IMR-90 (cell line): ENCODE measurements around the gene TYR. TPM values are rescaled to one million over a fixed set of nuclear protein-coding genes. Genes with fewer than 3 reads are reported as not detected.

Experiments
- ATAC-seq: fragments of 200-7000 bp; cut with Tn5 transposase; 2 replicates; pipeline ENCODE4 v1.9.1; 2020; ENCODE audit warnings: low read depth, mild to moderate bottlenecking, moderate library complexity
- BruUV-seq: library from RNA; stranded (reverse); fragments of 400-500 nt; replicated peaks from 2 replicates; lab custom pipeline; 2021; lab: Mats Ljungman, UMichigan
- CTCF ChIA-PET: fragments of 300-600 bp; formaldehyde crosslinking; extraction: SDS; loops from one replicate; lab custom pipeline; 2021; ENCODE audit warnings: antibody characterized with exemption; lab: Yijun Ruan, JAX
- POLR2A ChIA-PET: fragments of 300-600 bp; sonication (Branson Sonifier 250); formaldehyde crosslinking; loops from one replicate; lab custom pipeline; 2022; ENCODE audit warnings: antibody characterized with exemption; ENCODE audit not compliant: unreplicated experiment; lab: Charles Lee
- DNase-seq: peaks from one replicate; pipeline ENCODE4 v3.0.0; 2013
- H2AFZ ChIP-seq: replicated peaks from 2 replicates; pipeline ENCODE3; 2013; ENCODE audit warnings: low read length, mild to moderate bottlenecking; ENCODE audit not compliant: poor library complexity
- H2AK5ac ChIP-seq: 2 replicates; pipeline ENCODE4 v1.6.1; 2013; ENCODE audit warnings: low read depth, low read length, inconsistent platforms
- H2AK9ac ChIP-seq: replicated peaks from 2 replicates; pipeline ENCODE3; 2013; ENCODE audit warnings: mild to moderate bottlenecking, low read depth, low read length, moderate library complexity; ENCODE audit not compliant: poor library complexity
- H2BK120ac ChIP-seq: 2 replicates; pipeline ENCODE4 v1.6.1; 2013; ENCODE audit warnings: low read depth, low read length, inconsistent platforms
- H2BK15ac ChIP-seq: 3 replicates; pipeline ENCODE4 v1.6.1; 2013; ENCODE audit warnings: low read depth, low read length, inconsistent platforms
- H2BK20ac ChIP-seq: 2 replicates; pipeline ENCODE4 v1.6.1; 2013; ENCODE audit warnings: low read depth, mild to moderate bottlenecking, inconsistent platforms, low read length, moderate library complexity
- H2BK5ac ChIP-seq: 2 replicates; pipeline ENCODE4 v1.6.1; 2013; ENCODE audit warnings: mild to moderate bottlenecking, low read depth, low read length, inconsistent platforms; ENCODE audit not compliant: poor library complexity, severe bottlenecking
- H3K14ac ChIP-seq: replicated peaks from 2 replicates; pipeline ENCODE4 v1.6.1; 2013; ENCODE audit warnings: low read depth, low read length, inconsistent platforms
- H3K18ac ChIP-seq: 2 replicates; pipeline ENCODE4 v1.6.1; 2013; ENCODE audit warnings: low read depth, low read length, control low read depth
- H3K23ac ChIP-seq: 2 replicates; pipeline ENCODE4 v1.6.1; 2013; ENCODE audit warnings: low read depth, low read length, inconsistent platforms
- H3K27ac ChIP-seq: 2 replicates; pipeline ENCODE4 v1.5.1; 2013; ENCODE audit warnings: mild to moderate bottlenecking, control low read depth, low read length; ENCODE audit not compliant: insufficient read depth
- H3K27me3 ChIP-seq: 2 replicates; pipeline ENCODE4 v1.6.1; 2013; ENCODE audit warnings: low read length; ENCODE audit not compliant: control insufficient read depth, insufficient read depth
- H3K36me3 ChIP-seq: 2 replicates; pipeline ENCODE4 v1.6.1; 2013; ENCODE audit warnings: low read length, mixed read lengths; ENCODE audit not compliant: control insufficient read depth, insufficient read depth
- H3K4ac ChIP-seq: 2 replicates; pipeline ENCODE4 v1.6.1; 2013; ENCODE audit warnings: low read depth, low read length, inconsistent platforms
- H3K4me1 ChIP-seq: 2 replicates; pipeline ENCODE4 v1.6.1; 2013; ENCODE audit warnings: low read length, mixed read lengths; ENCODE audit not compliant: control insufficient read depth, insufficient read depth
- H3K4me2 ChIP-seq: 2 replicates; pipeline ENCODE4 v1.6.1; 2013; ENCODE audit warnings: low read depth, mild to moderate bottlenecking, control low read depth, low read length, moderate library complexity
- H3K4me3 ChIP-seq: 2 replicates; pipeline ENCODE4 v1.5.1; 2013; ENCODE audit warnings: low read depth, mild to moderate bottlenecking, control low read depth, low read length, moderate library complexity; ENCODE audit not compliant: insufficient read depth
- H3K56ac ChIP-seq: 2 replicates; pipeline ENCODE4 v1.6.1; 2013; ENCODE audit warnings: low read length, inconsistent platforms; ENCODE audit not compliant: insufficient read depth; ENCODE audit errors: extremely low read depth
- H3K79me1 ChIP-seq, 2 experiments: 2 replicates each; pipeline ENCODE4 v1.6.1; 2013; ENCODE audit warnings: low read length in 2 of 2, inconsistent platforms in 1 of 2, low read depth in 1 of 2
- H3K9ac ChIP-seq: 2 replicates; pipeline ENCODE4 v1.6.1; 2013; ENCODE audit warnings: low read depth, low read length, control low read depth
- H3K9me1 ChIP-seq: 2 replicates; pipeline ENCODE4 v1.6.1; 2013; ENCODE audit warnings: low read length, inconsistent platforms; ENCODE audit not compliant: insufficient read depth
- H3K9me3 ChIP-seq: 2 replicates; pipeline ENCODE4 v1.6.1; 2013; ENCODE audit warnings: low read length; ENCODE audit not compliant: control insufficient read depth, insufficient read depth
- H4K20me1 ChIP-seq: 2 replicates; pipeline ENCODE4 v1.6.1; 2013; ENCODE audit warnings: low read length, inconsistent platforms; ENCODE audit not compliant: insufficient read depth
- H4K5ac ChIP-seq: 2 replicates; pipeline ENCODE4 v1.6.1; 2013; ENCODE audit warnings: mild to moderate bottlenecking, low read depth, low read length, control low read depth
- H4K8ac ChIP-seq, 2 experiments: 2 replicates each; pipeline ENCODE4 v1.6.1; 2013; ENCODE audit warnings: low read depth in 2 of 2, low read length in 2 of 2, control low read depth in 1 of 2, inconsistent platforms in 1 of 2
- H4K91ac ChIP-seq: 2 replicates; pipeline ENCODE4 v1.6.1; 2013; ENCODE audit warnings: low read depth, low read length, inconsistent platforms; ENCODE audit not compliant: insufficient read depth
- BHLHE40 ChIP-seq: fragments of 150-350 bp; IDR thresholded peaks from 2 replicates; pipeline ENCODE4 v1.6.1; 2016; ENCODE audit warnings: mild to moderate bottlenecking, low read depth, low read length
- CEBPB ChIP-seq: IDR thresholded peaks from 2 replicates; pipeline ENCODE4 v1.6.1; 2012; ENCODE audit warnings: low read depth, low read length, improper control_type of control experiment
- CHD1 ChIP-seq: IDR thresholded peaks from 2 replicates; pipeline ENCODE4 v1.6.1; 2012; ENCODE audit warnings: low read depth, low read length, improper control_type of control experiment
- FOS ChIP-seq: fragments of 150-350 bp; IDR thresholded peaks from 2 replicates; pipeline ENCODE4 v1.6.1; 2016; ENCODE audit warnings: low read depth, low read length
- MAFK ChIP-seq: IDR thresholded peaks from 2 replicates; pipeline ENCODE4 v1.6.1; 2012; ENCODE audit warnings: low read depth, low read length, improper control_type of control experiment
- MAZ ChIP-seq: IDR thresholded peaks from 2 replicates; pipeline ENCODE4 v1.6.1; 2012; ENCODE audit warnings: low read depth, mild to moderate bottlenecking, low read length, improper control_type of control experiment, moderate library complexity, borderline replicate concordance
- MXI1 ChIP-seq: IDR thresholded peaks from 2 replicates; pipeline ENCODE4 v1.6.1; 2012; ENCODE audit warnings: low read depth, mild to moderate bottlenecking, low read length, moderate library complexity, borderline replicate concordance
- NFE2L2 ChIP-seq: fragments of 150-350 bp; IDR thresholded peaks from 2 replicates; pipeline ENCODE4 v1.6.1; 2016; ENCODE audit warnings: low read depth, mild to moderate bottlenecking, low read length
- POLR2A ChIP-seq: IDR thresholded peaks from 2 replicates; pipeline ENCODE4 v1.6.1; 2012; ENCODE audit warnings: mild to moderate bottlenecking, low read depth, low read length
- RAD21 ChIP-seq: IDR thresholded peaks from 2 replicates; pipeline ENCODE4 v1.6.1; 2012; ENCODE audit warnings: low read length, improper control_type of control experiment
- RCOR1 ChIP-seq: IDR thresholded peaks from 2 replicates; pipeline ENCODE4 v1.6.1; 2012; ENCODE audit warnings: mild to moderate bottlenecking, low read length, improper control_type of control experiment; ENCODE audit not compliant: insufficient replicate concordance
- SMC3 ChIP-seq: fragments of 150-350 bp; IDR thresholded peaks from 2 replicates; pipeline ENCODE4 v1.6.1; 2016; ENCODE audit warnings: low read depth, mild to moderate bottlenecking, antibody characterized with exemption, low read length, moderate library complexity
- WGBS, 2 experiments: methylation state at CpG; one replicate each; pipeline versions ENCODE4 v1.1.5 to v1.1.7; 2013; ENCODE audit warnings: missing lambda C conversion rate in 2 of 2; ENCODE audit not compliant: insufficient read length in 1 of 2; ENCODE audit errors: extremely low coverage in 2 of 2; 5-methylcytosine and 5-hydroxymethylcytosine counted together
- dilution Hi-C: fragments of 300-500 bp; cut with HindIII; formaldehyde crosslinking; loops from one replicate; pipeline ENCODE4 v1.14.3; 2018; ENCODE audit warnings: low sequenced_read_pairs; ENCODE audit not compliant: unreplicated experiment
- in situ Hi-C: fragments of 300-500 bp; cut with MboI; formaldehyde crosslinking; loops from 3 replicates; pipeline ENCODE4 v1.14.3; 2019; ENCODE audit warnings: low sequenced_read_pairs, inconsistent platforms, mixed read lengths
- intact Hi-C: fragments of 100-400 bp; cut with micrococcal nuclease; formaldehyde crosslinking; loops from 2 replicates; pipeline ENCODE4 v1.10.0; 2022
- polyA plus RNA-seq, 3 experiments: library from polyadenylated mRNA; depleted of rRNA; stranded (reverse); fragments of >200 nt; gene quantifications; 2 replicates each; pipeline ENCODE4 v1.2.3, GENCODE V29; 2012; ENCODE audit warnings: low replicate concordance in 1 of 3
- total RNA-seq: library from RNA; depleted of rRNA; stranded (reverse); fragments of >200 nt; gene quantifications from 2 replicates; pipeline ENCODE4 v1.2.3, GENCODE V29; 2012
- TF ChIP-seq, protein P1 (sequence below): fragments of 150-350 bp; IDR thresholded peaks from 2 replicates; pipeline ENCODE4 v1.6.1; 2017; ENCODE audit warnings: mild to moderate bottlenecking, antibody characterized with exemption, low read length, low read depth
- TF ChIP-seq, protein P2 (sequence below): conservative IDR thresholded peaks from 2 replicates; pipeline ENCODE4 v1.5.1; 2012; ENCODE audit warnings: mild to moderate bottlenecking, low read depth, low read length, improper control_type of control experiment

The TYR gene
- total and polyA plus RNA-seq, 2 of the 4 experiments (the other 2 are of a cell fraction), result not detected

DNA sequence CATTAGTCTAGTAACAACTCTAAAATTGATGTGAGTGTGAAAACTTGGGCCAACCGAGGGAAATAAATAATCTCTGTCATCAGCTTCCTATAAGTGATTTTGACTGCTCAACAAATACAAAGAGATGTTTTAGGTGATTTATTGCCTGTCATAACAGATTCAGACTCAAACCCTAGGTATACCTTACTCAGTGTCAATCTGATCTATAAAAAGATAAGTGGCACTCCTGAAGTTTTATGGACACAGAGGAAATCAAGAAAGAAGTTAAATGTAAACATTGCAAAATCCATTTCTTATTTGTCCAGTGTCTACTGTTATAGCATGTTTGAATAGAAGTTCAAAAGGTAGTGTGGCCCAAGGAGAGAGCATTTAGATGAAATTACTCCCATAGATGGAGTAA, 30.4 kb upstream of the TYR start:
- WGBS, 2 experiments, result no CpG with 5 or more reads among the region's 1 CpG
- in situ Hi-C loops, result no loop called here
- Histone ChIP-seq H4K5ac (no peak overlapping the region), H2BK5ac (no peak overlapping the region), H3K9me1 (no peaks in the 10 kb centered on the region), H3K9me3 (no peaks in the 10 kb centered on the region), H2AK9ac (no peak overlapping the region), H2AFZ (no peak overlapping the region), H2BK120ac (no peak overlapping the region), H3K18ac (no peak overlapping the region), H3K4ac (no peak overlapping the region), H4K8ac (no peak overlapping the region), H3K4me1 (no peaks in the 10 kb centered on the region), H4K91ac (no peak overlapping the region), H3K27ac (no peak overlapping the region), H2AK5ac (no peak overlapping the region), H3K14ac (no peak overlapping the region), H3K9ac (no peak overlapping the region), H2BK20ac (no peak overlapping the region), H4K20me1 (no peaks in the 10 kb centered on the region), H3K4me3 (no peak overlapping the region), H3K79me1 (no peaks in the 10 kb centered on the region), H2BK15ac (no peak overlapping the region), H3K27me3 (no peaks in the 10 kb centered on the region), H3K36me3 (no peaks in the 10 kb centered on the region), H3K4me2 (no peak overlapping the region), H3K23ac (no peak overlapping the region), H3K56ac (no peak overlapping the region)
- no peak for TF ChIP-seq MXI1
- TF ChIP-seq, protein P1, sequence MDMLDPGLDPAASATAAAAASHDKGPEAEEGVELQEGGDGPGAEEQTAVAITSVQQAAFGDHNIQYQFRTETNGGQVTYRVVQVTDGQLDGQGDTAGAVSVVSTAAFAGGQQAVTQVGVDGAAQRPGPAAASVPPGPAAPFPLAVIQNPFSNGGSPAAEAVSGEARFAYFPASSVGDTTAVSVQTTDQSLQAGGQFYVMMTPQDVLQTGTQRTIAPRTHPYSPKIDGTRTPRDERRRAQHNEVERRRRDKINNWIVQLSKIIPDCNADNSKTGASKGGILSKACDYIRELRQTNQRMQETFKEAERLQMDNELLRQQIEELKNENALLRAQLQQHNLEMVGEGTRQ, result no peak
- no peak for TF ChIP-seq RCOR1
- no peak for TF ChIP-seq SMC3
- TF ChIP-seq NFE2L2, result no peak
- TF ChIP-seq MAFK, result no peak
- TF ChIP-seq, protein P2, sequence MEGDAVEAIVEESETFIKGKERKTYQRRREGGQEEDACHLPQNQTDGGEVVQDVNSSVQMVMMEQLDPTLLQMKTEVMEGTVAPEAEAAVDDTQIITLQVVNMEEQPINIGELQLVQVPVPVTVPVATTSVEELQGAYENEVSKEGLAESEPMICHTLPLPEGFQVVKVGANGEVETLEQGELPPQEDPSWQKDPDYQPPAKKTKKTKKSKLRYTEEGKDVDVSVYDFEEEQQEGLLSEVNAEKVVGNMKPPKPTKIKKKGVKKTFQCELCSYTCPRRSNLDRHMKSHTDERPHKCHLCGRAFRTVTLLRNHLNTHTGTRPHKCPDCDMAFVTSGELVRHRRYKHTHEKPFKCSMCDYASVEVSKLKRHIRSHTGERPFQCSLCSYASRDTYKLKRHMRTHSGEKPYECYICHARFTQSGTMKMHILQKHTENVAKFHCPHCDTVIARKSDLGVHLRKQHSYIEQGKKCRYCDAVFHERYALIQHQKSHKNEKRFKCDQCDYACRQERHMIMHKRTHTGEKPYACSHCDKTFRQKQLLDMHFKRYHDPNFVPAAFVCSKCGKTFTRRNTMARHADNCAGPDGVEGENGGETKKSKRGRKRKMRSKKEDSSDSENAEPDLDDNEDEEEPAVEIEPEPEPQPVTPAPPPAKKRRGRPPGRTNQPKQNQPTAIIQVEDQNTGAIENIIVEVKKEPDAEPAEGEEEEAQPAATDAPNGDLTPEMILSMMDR, result no peak
- no peak for TF ChIP-seq MAZ
- TF ChIP-seq BHLHE40, result no peak
- TF ChIP-seq CEBPB, result no peak
- TF ChIP-seq RAD21, result no peak
- TF ChIP-seq POLR2A, result no peak
- no peak for TF ChIP-seq CHD1
- TF ChIP-seq FOS, result no peak
- no TSS peak for BruUV-seq
- dilution Hi-C loops, result no loop called here
- DNase-seq (no peak), ATAC-seq (no peak)
- CTCF ChIA-PET, result no interaction called here
- POLR2A ChIA-PET, result no interaction called here
- intact Hi-C loops, result no loop called here
